ACHN (cell line): ENCODE results near the gene DGKZ.

Experiments used
- DNase-seq: peaks from one replicate; pipeline ENCODE4 v3.0.0-alpha.2; 2015
- in situ Hi-C: cut with HindIII; loops from 2 replicates; pipeline ENCODE4 v1.10.0; 2017; ENCODE audit warnings: low sequenced_read_pairs, low pct_ligation_motif_present, low pct_unique_long_range_greater_than_20kb

Gene DGKZ

DNA sequence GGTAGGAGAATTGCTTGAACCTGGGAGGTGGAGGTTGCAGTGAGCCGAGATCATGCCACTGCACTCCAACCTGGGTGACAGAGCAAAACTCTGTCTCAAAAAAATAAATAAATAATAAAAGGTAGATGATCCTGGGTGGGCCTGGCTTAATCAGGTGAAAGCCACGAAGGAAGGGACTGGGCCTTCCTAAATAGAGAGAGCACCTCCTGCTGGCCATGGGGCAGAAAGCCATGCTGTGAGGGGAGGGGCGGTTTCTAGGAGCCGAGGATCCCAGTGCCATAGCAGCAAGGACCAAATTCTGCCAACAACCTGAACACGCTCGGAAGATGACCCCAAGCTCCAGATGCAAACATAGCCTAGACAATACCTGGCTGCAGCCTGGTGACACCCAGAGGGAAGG lies 24.5 kb upstream of the DGKZ start:
- in situ Hi-C loops, result no loop called here
- DNase-seq, result peak; percentile 37

DNA sequence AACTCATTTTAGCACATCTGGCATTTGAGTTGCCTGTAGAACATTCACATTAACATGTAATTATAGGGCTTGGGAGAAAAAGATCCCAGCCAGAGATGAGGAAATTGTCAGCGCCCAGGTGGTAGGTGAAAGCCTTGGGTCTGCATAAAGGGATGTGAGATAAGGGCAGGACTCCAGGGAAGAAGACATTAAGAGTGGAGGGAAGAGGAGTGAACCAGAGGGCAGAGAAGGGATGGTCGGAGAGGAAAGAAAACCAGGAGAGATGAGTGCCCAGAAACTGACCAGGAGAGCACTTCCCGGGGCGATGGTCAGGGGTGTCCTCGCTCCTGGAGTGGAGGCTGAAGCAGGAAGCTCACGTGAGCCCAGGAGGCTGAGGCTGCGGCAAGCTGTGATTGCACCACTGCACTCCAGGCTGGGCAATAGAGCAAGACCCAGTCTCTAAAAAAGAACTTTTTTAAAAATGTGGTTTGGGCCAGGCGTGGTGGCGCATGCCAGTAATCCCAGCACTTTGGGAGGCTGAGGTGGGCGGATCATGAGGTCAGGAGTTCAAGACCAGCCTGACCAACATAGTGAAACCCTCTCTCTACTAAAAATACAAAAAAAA lies 20.3 kb upstream of the DGKZ start:
- DNase-seq, result no peak
- in situ Hi-C loops, result no loop called here

DNA sequence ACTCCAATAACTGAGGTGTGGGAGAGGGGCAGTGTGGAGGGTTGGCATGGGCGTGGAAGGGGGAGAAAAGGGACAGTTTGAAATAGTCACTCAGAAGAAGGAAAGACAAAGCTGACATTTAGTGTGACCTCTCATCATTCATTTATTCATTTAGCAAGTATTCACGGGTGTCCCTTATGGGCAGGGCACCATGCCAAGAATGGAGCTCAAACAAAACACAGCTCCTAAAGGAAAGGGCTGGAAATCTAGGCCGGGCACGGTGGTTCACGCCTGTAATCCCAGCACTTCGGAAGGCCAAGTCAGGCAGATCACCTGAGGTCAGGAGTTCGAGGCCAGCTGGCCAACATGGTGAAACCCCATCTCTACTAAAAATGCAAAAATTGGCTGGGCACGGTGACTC lies 19.4 kb upstream of the DGKZ start:
- no peak for DNase-seq
- in situ Hi-C loops, result no loop called here

DNA sequence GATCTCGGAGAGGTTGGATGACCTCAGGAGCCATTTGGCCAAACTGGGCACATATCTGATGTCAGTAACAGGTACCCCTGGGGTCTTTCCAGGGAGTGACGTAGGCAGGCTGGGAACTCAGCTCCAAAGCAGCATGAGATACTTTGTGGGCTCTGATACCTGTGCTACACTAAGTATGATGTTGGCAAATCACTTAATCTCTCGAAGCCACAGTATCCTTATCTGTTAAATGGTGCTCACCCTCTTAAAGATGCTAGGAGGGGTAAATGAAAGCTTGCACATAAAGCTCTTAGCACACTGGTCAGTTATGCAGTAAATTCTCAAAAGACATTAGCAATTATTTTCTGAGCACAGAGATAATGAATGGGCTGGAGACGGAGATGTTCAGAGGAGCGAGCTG lies 17.1 kb upstream of the DGKZ start:
- no peak for DNase-seq
- in situ Hi-C loops, result no loop called here

DNA sequence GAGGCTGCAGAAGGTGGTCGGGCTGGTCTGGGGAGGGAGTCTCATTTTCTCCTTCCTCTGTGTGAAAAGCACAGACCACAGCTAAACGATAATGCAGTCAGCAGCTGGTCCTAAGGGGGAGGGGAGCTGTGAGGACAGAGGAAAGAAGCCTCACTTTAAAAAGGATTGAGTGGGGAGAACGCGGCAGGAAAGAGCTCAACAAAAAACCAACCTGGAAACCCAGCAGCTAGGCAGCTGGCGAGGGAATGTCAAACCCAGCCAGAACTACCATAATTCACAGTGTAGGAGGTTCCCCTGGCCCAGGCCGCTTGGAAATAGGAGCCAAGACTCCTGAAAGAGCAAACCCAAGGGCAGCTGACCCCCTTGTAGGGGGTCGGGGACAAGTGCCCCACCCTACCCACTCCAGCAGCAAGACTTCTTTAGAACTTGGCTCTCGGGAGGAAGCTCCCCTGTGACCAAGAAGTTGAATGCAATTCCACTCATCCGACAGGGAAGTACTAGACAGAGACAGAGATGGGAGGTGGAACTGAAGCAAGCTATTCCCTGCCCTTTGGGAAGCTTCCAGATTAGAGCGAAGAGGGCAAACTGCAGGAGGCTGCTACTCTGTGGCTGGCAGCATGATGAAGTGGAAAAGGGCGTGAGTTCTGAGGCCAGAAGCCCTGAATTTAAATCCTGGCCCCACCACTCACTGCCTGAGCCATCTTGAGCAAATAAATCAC lies 16.5 kb upstream of the DGKZ start:
- no peak for DNase-seq
- in situ Hi-C loops, result no loop called here

DNA sequence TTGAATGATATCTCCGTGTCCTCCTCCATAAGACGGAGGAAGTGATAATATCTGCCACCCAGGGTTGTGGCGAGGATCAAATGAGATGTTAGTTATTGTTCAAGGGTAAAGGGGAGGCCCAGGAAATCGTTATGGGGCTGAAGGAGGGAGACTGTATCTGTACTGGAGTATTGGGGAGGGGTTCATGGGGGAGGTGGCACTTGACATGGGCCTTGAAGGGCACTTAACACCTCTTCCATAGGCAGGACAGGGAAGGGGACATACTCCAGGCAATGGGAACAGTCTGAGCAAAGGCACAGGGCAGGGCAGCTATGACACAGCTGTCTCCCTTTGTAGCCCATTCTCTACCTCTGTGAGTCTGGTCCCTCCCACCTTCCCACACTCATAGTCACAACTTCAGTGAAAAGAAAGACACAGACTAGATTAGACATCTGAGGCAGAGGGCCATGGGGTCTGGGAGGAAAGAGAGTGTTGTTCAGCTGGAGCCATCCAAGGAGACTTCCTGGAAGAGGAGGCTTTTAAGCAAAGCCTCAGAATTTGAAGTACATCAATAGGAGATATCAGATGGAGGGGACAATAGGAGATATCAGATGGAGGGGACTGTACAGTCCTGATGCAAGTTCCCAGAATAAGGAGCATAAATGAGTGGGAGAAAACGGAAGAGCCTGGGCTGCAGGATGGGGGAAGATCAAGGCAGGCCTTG lies 15.8 kb upstream of the DGKZ start:
- in situ Hi-C loops, result no loop called here
- DNase-seq, result no peak

DNA sequence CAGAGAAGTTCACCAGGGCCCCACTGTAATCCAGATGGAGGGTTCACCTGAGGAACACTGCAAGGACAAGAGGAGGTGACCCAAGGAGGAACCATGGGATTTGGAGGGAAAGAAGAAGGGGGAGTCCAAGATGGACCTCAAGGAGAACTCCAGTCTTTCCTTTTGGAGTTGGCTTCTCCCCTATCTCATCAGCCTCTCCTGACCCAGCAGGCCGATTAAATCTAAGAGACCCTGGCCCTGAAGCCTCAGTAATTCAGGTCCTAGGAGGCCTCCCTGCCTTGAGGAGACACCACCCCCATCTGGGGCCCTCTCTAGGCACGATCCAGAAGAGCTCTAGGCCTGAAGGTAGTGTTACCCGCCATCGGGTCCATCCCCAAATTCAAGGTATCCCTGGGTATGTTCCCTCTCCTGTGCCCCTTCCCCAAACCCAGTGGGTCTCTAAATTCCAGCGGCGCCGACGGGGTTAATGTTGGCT lies 15.1 kb upstream of the DGKZ start:
- no peak for DNase-seq
- in situ Hi-C loops, result no loop called here

DNA sequence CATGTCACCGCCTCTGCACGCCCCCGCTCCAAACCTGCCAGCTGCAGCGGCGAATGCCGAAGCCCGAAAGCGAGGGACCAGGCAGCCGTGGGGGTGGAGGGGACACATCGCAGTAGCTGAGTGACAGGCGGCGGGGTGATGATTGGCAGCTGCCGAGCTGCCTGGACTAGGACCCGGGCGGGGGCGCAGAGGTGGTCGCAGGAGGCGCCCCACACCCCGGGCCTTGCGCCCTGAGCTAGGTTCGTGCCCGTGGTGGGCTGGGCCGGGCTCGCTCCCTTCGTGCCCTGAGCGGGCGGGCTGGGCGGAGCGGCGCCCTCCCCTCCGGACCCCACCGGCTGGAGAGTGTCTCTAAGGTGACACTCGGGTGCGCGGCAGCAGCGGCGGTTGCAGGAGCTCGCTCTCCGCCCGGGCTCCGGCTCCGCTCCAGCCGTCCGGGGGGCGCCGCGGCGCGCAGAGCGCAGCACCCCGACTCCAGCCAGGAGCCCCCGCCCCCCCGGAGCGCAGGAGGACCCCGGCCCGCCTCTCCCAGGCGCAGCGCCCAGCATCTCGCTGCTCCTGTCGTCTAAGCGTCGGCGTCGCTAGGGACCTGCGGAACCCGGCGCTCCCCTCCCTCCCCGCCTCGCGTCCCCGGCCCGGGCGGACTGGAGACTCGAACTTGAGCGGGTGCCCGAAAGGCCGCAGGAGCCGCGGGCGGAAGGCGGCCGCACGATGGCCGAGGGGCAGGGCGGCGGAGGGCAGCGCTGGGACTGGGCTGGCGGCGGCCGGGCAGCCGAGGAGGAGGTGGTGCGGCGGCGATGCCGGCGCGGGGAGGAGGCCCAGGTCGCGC lies 14.5 kb upstream of the DGKZ start:
- no peak for DNase-seq

DNA sequence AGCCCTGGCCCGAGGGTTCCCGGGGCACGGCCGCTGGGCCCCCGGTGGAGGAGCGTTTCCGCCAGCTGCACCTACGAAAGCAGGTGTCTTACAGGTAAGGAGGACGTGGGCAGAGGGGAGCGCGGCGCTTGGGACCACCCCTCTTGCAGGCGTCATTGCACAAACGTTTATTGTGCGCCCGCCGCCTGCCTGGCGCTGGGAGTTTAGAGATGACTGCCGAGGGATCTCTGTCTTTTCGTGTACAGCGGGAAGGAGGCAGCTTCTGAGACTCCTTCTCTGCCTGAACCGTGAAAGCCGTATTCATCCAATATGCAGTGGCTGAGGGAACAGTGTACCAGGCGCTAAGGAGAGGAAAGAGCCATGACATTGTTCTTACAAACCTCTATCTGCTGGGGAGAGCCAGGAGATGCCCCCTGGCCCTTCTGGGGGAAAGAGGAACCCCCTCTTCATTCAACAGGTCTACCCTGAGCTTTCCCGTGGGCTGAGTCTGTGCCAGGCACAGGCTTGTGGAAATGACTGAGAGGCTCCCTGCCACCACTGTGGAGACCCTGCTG lies 13.8 kb upstream of the DGKZ start:
- in situ Hi-C loops, result no loop called here

More for the DNA sequence above, 14.5 kb upstream of the DGKZ start:
- in situ Hi-C loops, result no loop called here

DNA sequence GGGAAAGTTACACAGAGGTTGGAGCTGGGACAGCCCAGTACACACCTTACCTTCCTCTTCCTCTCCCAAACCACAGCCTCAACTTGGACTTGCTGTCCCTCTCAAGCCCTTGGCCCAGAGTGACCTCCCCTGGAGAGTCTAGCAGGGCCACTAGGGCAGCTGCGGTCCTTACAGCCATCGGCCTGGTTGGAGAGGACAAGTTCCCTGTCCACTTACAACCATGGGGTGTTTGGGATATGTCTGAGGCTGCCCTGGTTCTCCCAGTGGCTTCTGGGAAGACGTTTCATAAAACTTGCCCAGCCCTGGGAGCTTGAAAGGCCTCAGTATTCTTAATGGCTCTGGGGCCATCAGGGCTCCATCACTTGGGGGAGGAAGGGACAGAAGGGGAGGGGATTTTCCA lies 13.1 kb upstream of the DGKZ start:
- in situ Hi-C loops, result no loop called here
- DNase-seq, result no peak

More for the DNA sequence above, 13.8 kb upstream of the DGKZ start:
- DNase-seq, result no peak

DNA sequence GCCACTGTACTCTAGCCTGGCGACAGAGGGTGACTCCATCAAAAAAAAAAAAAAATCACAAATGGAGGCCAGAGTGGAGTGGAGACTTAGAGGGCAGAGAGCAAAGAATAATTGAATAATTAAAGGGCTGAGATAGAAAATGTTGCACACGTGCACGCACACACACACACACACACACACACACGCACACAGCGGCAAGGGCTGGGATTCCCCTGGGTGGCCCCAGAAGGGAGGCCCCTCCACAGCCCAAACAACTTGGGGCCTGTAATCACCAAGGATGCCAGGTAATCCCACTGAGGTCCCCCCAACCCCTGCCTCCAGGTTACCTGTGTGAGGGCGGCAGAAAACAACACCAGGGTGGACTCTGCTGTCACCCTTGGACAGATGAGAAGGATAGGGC lies 12.0 kb upstream of the DGKZ start:
- no peak for DNase-seq
- in situ Hi-C loops, result no loop called here

DNA sequence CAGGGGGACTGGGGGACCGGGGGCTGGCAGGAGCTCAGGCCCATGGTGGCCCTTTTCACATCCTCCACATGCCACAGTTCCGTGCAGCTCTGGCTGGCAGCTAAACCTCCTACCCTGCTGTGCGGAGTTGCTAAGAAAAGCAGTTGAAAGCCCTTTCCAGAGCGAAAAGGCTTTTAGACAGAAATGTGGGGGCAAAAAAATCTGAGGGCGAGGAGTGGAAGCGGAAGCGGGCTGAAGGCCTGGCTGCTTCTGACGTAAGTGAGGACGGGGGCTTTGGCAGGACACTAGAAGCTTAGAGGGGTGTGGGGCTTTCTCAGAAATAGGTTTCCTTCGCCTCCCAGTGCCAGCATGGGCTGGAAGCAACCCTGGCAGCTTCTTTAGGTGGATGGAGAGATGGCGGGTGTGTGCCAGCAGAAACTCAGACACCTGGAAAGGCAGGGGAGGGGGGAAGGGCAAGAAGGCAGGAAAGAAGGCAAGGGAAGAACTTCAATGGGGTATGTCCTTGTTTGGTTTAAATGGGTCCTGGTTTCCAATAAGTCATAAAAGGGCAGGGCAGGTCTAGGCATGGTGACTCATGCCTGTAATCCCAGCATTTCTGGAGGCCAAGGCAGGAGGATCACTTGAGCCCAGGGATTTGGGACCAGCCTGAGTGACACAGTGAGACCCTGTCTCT lies 11.2 kb upstream of the DGKZ start:
- in situ Hi-C loops, result no loop called here
- no peak for DNase-seq

DNA sequence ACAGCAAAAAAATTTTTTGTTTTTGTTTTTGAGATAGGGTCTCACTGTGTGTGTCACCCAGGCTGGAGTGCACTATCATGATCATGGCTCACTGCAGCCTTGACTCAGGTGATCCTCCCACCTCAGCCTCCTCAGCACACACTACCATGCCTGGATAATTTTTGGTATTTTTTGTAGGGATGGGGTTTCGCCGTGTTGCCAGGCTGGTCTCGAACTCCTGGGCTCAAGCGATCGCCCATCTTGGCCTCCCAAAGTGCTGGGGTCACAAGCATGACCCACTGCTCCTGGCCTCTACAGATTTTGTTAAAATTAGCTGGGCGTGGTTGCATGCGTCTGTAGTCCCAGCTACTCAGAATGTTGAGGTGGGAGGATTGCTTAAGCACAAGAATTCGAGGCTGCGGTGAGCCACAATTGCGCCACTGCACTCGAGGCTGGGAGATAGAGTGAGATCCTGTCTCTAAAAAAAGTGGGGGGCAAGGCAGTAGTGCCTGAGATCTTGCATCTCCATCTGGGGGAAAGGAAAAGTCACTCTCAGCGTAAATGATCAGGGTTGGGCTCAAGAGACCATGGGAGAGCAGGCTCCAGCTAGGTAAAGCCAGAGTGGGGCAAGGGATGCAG lies 10.6 kb upstream of the DGKZ start:
- in situ Hi-C loops, result no loop called here
- no peak for DNase-seq

DNA sequence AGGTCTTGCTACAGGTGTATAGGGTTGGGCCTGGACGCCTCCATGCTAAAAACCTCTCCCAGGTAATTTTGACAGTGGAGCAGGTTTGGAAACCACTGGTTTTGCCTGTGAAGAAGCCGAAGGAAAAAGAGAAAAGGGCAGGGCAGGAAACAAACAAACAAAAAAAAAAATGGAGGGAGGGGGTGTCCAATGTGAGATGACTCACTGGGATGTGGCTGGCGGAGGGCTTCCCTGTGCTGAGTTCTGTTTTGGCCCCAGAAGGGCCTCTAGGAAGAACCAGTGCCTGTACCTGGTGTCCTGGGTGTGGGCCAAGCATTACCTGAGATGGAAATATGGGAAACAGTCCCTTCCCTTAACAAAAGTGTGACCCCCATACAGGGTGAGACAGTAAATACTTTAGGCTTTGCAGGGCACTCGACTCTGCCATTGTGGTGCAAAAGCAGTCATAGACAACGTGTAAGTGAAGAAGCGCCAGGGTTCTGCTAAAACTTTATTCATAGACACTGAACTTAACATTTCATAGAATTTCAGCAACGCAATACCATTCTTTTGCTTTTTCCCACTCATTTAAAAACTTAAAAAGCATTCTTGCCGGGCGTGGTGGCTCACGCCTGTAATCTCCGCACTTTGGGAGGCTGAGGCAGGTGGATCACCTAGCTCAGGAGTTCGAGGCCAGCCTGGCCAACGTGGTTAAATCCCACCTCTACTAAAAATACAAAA lies 9.5 kb upstream of the DGKZ start:
- DNase-seq, result no peak
- in situ Hi-C loops, result no loop called here

DNA sequence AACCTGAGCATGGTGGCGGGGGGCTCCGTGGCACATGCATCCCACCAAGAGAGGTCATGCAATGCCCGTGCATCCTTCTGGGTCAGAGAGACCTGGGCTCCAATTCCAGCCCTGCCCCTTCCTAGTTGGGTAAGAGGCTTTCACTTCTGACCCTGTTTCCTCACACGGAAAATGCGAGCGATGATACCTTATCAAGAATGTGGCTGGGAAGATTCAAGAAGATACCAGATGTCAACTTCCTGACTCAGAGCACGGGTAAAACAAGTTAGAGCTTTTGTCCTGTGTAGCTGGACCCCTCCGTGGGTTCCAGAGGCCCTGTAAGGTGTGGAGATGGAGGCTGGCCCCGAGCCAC lies 8.7 kb upstream of the DGKZ start:
- no peak for DNase-seq
- in situ Hi-C loops, result no loop called here

DNA sequence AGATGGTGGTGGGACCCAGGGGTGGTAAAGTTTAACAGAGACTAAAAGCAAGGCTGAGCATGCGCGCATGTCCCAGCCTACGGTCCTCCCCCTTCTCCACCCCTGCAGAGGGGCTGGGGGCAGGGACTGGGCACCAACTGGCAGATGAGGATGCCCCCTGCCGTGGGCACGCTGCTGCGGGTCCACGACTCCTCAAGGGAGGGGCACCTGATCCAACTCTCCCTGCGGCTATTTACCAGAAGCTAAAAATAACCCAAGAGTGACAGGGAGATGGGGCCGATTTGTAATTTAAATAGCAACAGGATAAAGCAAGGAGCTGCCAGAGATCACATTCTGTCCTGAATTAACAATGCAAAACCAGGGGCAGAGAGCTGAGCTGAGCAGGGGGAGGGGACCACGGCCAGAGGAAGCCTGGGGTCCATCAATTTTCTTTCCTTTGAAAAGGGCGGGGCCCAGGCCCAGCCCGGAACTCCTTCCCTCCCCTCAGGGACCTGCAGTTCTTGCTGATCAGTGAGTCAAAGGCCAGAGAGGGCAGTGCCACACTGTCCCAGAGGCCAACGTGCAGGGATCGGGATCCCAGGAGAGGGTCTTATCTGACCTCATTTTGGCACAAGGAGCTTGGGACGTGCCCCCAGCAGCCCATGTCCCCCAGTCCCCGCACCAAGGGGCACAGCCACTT lies 8.1 kb upstream of the DGKZ start:
- DNase-seq, result no peak
- in situ Hi-C loops, result no loop called here

DNA sequence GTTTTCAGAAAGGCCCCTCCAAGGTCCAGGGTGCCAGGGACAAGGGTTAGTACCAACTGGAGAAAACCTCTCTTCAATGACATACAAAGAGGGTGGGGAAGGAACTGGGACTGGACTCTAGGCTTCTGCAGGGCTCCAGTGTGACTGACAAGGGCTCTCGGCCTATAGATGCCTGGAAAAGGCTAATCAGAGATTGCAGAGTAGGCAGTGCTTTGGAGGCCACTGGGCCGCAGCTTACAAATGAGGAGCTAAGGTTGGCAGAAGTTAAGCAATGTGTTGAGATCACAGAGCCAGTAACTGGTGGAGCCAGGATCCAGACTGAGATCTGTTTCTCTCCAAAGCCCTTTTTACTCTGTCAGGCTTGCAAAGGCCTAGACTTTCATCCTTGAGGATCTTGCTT lies 7.4 kb upstream of the DGKZ start:
- in situ Hi-C loops, result no loop called here
- no peak for DNase-seq
